Activated T-cell treated with anti-CD3 and anti-CD28 coated beads, Interleukin-2, amount 50 U/mL, for 4 hours (primary cell): ENCODE data around the gene FBLIM1. TPM values are rescaled to one million over a fixed set of nuclear protein-coding genes. Genes with fewer than 3 reads are reported as not detected.

Experiments used
- ATAC-seq, 2 donors: fragments of 200-7000 bp; cut with Tn5 transposase; one replicate each; pipeline ENCODE4 v1.10.0; 2021
- DNase-seq: peaks from one replicate; pipeline ENCODE4 v3.0.0-alpha.2; 2020
- H3K27me3 Mint-ChIP-seq: one replicate; pipeline ENCODE4 v1.8.0; 2021; ENCODE audit warnings: low read depth, mixed read lengths
- H3K36me3 Mint-ChIP-seq: one replicate; pipeline ENCODE4 v1.8.0; 2022; ENCODE audit warnings: mixed read lengths; ENCODE audit not compliant: insufficient read depth
- H3K4me1 Mint-ChIP-seq: one replicate; pipeline ENCODE4 v1.8.0; 2021; ENCODE audit warnings: low read depth, mixed read lengths
- H3K4me3 Mint-ChIP-seq: one replicate; pipeline ENCODE4 v1.8.0; 2021; ENCODE audit warnings: mild to moderate bottlenecking, moderate library complexity, mixed read lengths
- H3K9me3 Mint-ChIP-seq: one replicate; pipeline ENCODE4 v1.8.0; 2021; ENCODE audit warnings: mixed read lengths
- total RNA-seq, 3 donors: library from RNA; stranded (reverse); gene quantifications; one replicate each; pipeline ENCODE4 v1.2.1, GENCODE V29; 2021

Gene FBLIM1
- total RNA-seq, 3 donors from 2014 or later = 0.16 to 0.48 (median 0.16) TPM

GRCh38 chr1:15727021-15727420, 31.6 kb upstream of the FBLIM1 start:
- Mint-ChIP-seq H3K36me3 (peaks cover 10% of the 10 kb centered on the region), H3K9me3 (no peaks in the 10 kb centered on the region), H3K4me3 (no peak overlapping the region), H3K27me3 (no peaks in the 10 kb centered on the region), H3K4me1 (no peaks in the 10 kb centered on the region)
- ATAC-seq (no peak), DNase-seq (no peak)

GRCh38 chr1:15727424-15727823, 31.2 kb upstream of the FBLIM1 start:
- no peaks in the 10 kb centered on the region for H3K9me3 Mint-ChIP-seq
- DNase-seq = no peak
- H3K36me3 Mint-ChIP-seq = peaks cover 12% of the 10 kb centered on the region
- no peak overlapping the region for H3K4me3 Mint-ChIP-seq
- H3K27me3 Mint-ChIP-seq = no peaks in the 10 kb centered on the region
- no peak for ATAC-seq
- H3K4me1 Mint-ChIP-seq = no peaks in the 10 kb centered on the region

- Mint-ChIP-seq H3K4me3 (no peak overlapping the region), H3K4me1 (no peaks in the 10 kb centered on the region), H3K36me3 (peaks cover 9% of the 10 kb centered on the region), H3K9me3 (no peaks in the 10 kb centered on the region), H3K27me3 (no peaks in the 10 kb centered on the region)
- DNase-seq (no peak), ATAC-seq (no peak)
These were observed 30.6 kb upstream of the FBLIM1 start for GRCh38 chr1:15727866-15728534.

GRCh38 chr1:15728937-15729657, 29.5 kb upstream of the FBLIM1 start:
- no peaks in the 10 kb centered on the region for H3K4me1 Mint-ChIP-seq
- no peak for ATAC-seq
- H3K27me3 Mint-ChIP-seq = no peaks in the 10 kb centered on the region
- H3K36me3 Mint-ChIP-seq = peaks cover 9% of the 10 kb centered on the region
- H3K4me3 Mint-ChIP-seq = no peak overlapping the region
- no peak for DNase-seq
- H3K9me3 Mint-ChIP-seq = no peaks in the 10 kb centered on the region

GRCh38 chr1:15730423-15730822, 28.2 kb upstream of the FBLIM1 start:
- DNase-seq = no peak
- Mint-ChIP-seq H3K9me3 (no peaks in the 10 kb centered on the region), H3K36me3 (peaks cover 9% of the 10 kb centered on the region), H3K27me3 (no peaks in the 10 kb centered on the region), H3K4me1 (no peaks in the 10 kb centered on the region), H3K4me3 (no peak overlapping the region)
- ATAC-seq = no peak

- peaks cover 7% of the 10 kb centered on the region for H3K36me3 Mint-ChIP-seq
- H3K27me3 Mint-ChIP-seq = no peaks in the 10 kb centered on the region
- no peaks in the 10 kb centered on the region for H3K9me3 Mint-ChIP-seq
- ATAC-seq (no peak), DNase-seq (no peak)
- no peak overlapping the region for H3K4me3 Mint-ChIP-seq
- H3K4me1 Mint-ChIP-seq = no peaks in the 10 kb centered on the region
These were observed 27.7 kb upstream of the FBLIM1 start for GRCh38 chr1:15730936-15731335.

GRCh38 chr1:15731735-15732685, 26.6 kb upstream of the FBLIM1 start:
- DNase-seq = no peak
- Mint-ChIP-seq H3K4me1 (no peaks in the 10 kb centered on the region), H3K4me3 (no peak overlapping the region), H3K27me3 (no peaks in the 10 kb centered on the region), H3K36me3 (peaks cover 3% of the 10 kb centered on the region), H3K9me3 (no peaks in the 10 kb centered on the region)
- ATAC-seq = no peak

GRCh38 chr1:15732686-15733081, 25.9 kb upstream of the FBLIM1 start:
- Mint-ChIP-seq H3K4me1 (no peaks in the 10 kb centered on the region), H3K36me3 (peaks cover 2% of the 10 kb centered on the region), H3K4me3 (no peak overlapping the region), H3K9me3 (no peaks in the 10 kb centered on the region), H3K27me3 (no peaks in the 10 kb centered on the region)
- DNase-seq (no peak), ATAC-seq (no peak)

- DNase-seq (no peak), ATAC-seq (no peak)
- H3K27me3 Mint-ChIP-seq = no peaks in the 10 kb centered on the region
- no peaks in the 10 kb centered on the region for H3K4me1 Mint-ChIP-seq
- no peak overlapping the region for H3K4me3 Mint-ChIP-seq
- H3K9me3 Mint-ChIP-seq = no peaks in the 10 kb centered on the region
- peaks cover 2% of the 10 kb centered on the region for H3K36me3 Mint-ChIP-seq
These were observed 25.3 kb upstream of the FBLIM1 start for GRCh38 chr1:15733218-15733725.

GRCh38 chr1:15733726-15734226, 24.8 kb upstream of the FBLIM1 start:
- no peak for ATAC-seq
- no peak for DNase-seq
- peaks cover 2% of the 10 kb centered on the region for H3K36me3 Mint-ChIP-seq
- H3K4me1 Mint-ChIP-seq = no peaks in the 10 kb centered on the region
- no peaks in the 10 kb centered on the region for H3K27me3 Mint-ChIP-seq
- no peak overlapping the region for H3K4me3 Mint-ChIP-seq
- H3K9me3 Mint-ChIP-seq = no peaks in the 10 kb centered on the region

GRCh38 chr1:15734296-15734695, 24.3 kb upstream of the FBLIM1 start:
- Mint-ChIP-seq H3K9me3 (no peaks in the 10 kb centered on the region), H3K4me3 (no peak overlapping the region), H3K36me3 (peaks cover 2% of the 10 kb centered on the region), H3K27me3 (no peaks in the 10 kb centered on the region), H3K4me1 (no peaks in the 10 kb centered on the region)
- DNase-seq (no peak), ATAC-seq (no peak)

GRCh38 chr1:15734901-15735300, 23.7 kb upstream of the FBLIM1 start:
- H3K27me3 Mint-ChIP-seq = no peaks in the 10 kb centered on the region
- no peaks in the 10 kb centered on the region for H3K9me3 Mint-ChIP-seq
- ATAC-seq (no peak), DNase-seq (no peak)
- H3K4me1 Mint-ChIP-seq = no peaks in the 10 kb centered on the region
- H3K36me3 Mint-ChIP-seq = peaks cover 2% of the 10 kb centered on the region
- no peak overlapping the region for H3K4me3 Mint-ChIP-seq

GRCh38 chr1:15735304-15736037, 23.1 kb upstream of the FBLIM1 start:
- no peaks in the 10 kb centered on the region for H3K27me3 Mint-ChIP-seq
- no peaks in the 10 kb centered on the region for H3K4me1 Mint-ChIP-seq
- ATAC-seq (no peak), DNase-seq (no peak)
- no peaks in the 10 kb centered on the region for H3K9me3 Mint-ChIP-seq
- peaks cover 2% of the 10 kb centered on the region for H3K36me3 Mint-ChIP-seq
- no peak overlapping the region for H3K4me3 Mint-ChIP-seq
